Stimulated activated CD8-positive, alpha-beta memory T cell treated with anti-CD3 and anti-CD28 coated beads, Interleukin-7, amount 100 ng/mL, for 4 hours (primary cell): ENCODE data around the gene CDC42BPA.
"Not testable (repeated sequence)": the region's sequence is repeated elsewhere in the genome, so short reads cannot be mapped to it uniquely, and the experiment has no call there.

Source experiments
- DNase-seq, 2 donors: peaks; one replicate each; pipeline ENCODE4 v3.0.0-alpha.2; 2020; ENCODE audit warnings: low read depth in 2 of 2

The CDC42BPA gene

GRCh38 chr1:227308367-227309336, 9.6 kb downstream of the CDC42BPA start:
- no peak for DNase-seq

- DNase-seq = no peak
These were observed 11.6 kb downstream of the CDC42BPA start for GRCh38 chr1:227306689-227307088.

- no peak for DNase-seq
These were observed 12.2 kb downstream of the CDC42BPA start for GRCh38 chr1:227305894-227306626.

GRCh38 chr1:227304665-227305064, 13.6 kb downstream of the CDC42BPA start:
- DNase-seq = no peak

- DNase-seq = no peak
These were observed 14.6 kb downstream of the CDC42BPA start for GRCh38 chr1:227303662-227304061.

- DNase-seq = no peak
These were observed 17.6 kb downstream of the CDC42BPA start for GRCh38 chr1:227300682-227301081.

GRCh38 chr1:227299688-227300087, 18.6 kb downstream of the CDC42BPA start:
- no peak for DNase-seq

GRCh38 chr1:227299241-227299627, 19.1 kb downstream of the CDC42BPA start:
- DNase-seq = no peak

GRCh38 chr1:227298512-227299240, 19.6 kb downstream of the CDC42BPA start:
- no peak for DNase-seq

- DNase-seq = no peak
These were observed 21.1 kb downstream of the CDC42BPA start for GRCh38 chr1:227297073-227297793.

GRCh38 chr1:227295609-227296008, 22.7 kb downstream of the CDC42BPA start:
- no peak for DNase-seq

GRCh38 chr1:227285745-227286144, 32.5 kb downstream of the CDC42BPA start:
- DNase-seq = no peak

GRCh38 chr1:227281371-227281770, 36.9 kb downstream of the CDC42BPA start:
- DNase-seq = no peak

- no peak for DNase-seq
These were observed 37.5 kb downstream of the CDC42BPA start for GRCh38 chr1:227280836-227281235.

GRCh38 chr1:227276156-227276693, 42.1 kb downstream of the CDC42BPA start:
- not testable (repeated sequence) for DNase-seq

GRCh38 chr1:227273557-227273956, 44.7 kb downstream of the CDC42BPA start:
- no peak for DNase-seq

GRCh38 chr1:227272428-227272827, 45.9 kb downstream of the CDC42BPA start:
- DNase-seq = no peak

GRCh38 chr1:227270554-227270953, 47.7 kb downstream of the CDC42BPA start:
- no peak for DNase-seq

GRCh38 chr1:227268943-227269342, 49.3 kb downstream of the CDC42BPA start:
- DNase-seq = no peak

GRCh38 chr1:227265891-227266290, 52.4 kb downstream of the CDC42BPA start:
- no peak for DNase-seq

GRCh38 chr1:227263869-227264268, 54.4 kb downstream of the CDC42BPA start:
- DNase-seq = no peak
